ENCODE results near the gene MELTF. TPM values are rescaled to one million over a fixed set of nuclear protein-coding genes. Genes with fewer than 3 reads are reported as not detected.

MELTF gene
- total RNA-seq, 1 donor from 2014 or later, result 61.5 TPM

- Mint-ChIP-seq H3K4me3 (peak overlapping the region; percentile 83), H3K4me1 (peaks cover 21% of the 10 kb centered on the region), H3K27me3 (no peaks in the 10 kb centered on the region), H3K9me3 (no peaks in the 10 kb centered on the region), H3K36me3 (ENCODE audit: low read depth) (no peaks in the 10 kb centered on the region), H3K27ac (peak overlapping the region; percentile 70)
- ChIA-PET CTCF (interaction anchor here (1.1 to 5.4 kb wide), 3 partner anchors 51 to 153 kb away, joined by 3 to 65 read pairs (median 3); no protein-coding TSS in a partner anchor), POLR2A (interaction anchor here (0.6 kb wide), 1 partner anchor 682 kb away, joined by 5 read pairs; no protein-coding TSS in a partner anchor)
- intact Hi-C loops (cut with micrococcal nuclease), result loop anchor here (1.0 to 10.0 kb wide), 3 partner anchors 132 to 544 kb away; no protein-coding TSS in a partner anchor
- DNase-seq (no peak), ATAC-seq (ENCODE audit: low read depth) (no peak)
- TF ChIP-seq, protein P1, sequence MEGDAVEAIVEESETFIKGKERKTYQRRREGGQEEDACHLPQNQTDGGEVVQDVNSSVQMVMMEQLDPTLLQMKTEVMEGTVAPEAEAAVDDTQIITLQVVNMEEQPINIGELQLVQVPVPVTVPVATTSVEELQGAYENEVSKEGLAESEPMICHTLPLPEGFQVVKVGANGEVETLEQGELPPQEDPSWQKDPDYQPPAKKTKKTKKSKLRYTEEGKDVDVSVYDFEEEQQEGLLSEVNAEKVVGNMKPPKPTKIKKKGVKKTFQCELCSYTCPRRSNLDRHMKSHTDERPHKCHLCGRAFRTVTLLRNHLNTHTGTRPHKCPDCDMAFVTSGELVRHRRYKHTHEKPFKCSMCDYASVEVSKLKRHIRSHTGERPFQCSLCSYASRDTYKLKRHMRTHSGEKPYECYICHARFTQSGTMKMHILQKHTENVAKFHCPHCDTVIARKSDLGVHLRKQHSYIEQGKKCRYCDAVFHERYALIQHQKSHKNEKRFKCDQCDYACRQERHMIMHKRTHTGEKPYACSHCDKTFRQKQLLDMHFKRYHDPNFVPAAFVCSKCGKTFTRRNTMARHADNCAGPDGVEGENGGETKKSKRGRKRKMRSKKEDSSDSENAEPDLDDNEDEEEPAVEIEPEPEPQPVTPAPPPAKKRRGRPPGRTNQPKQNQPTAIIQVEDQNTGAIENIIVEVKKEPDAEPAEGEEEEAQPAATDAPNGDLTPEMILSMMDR (IDR thresholded peaks at IDR 0.05), result no peak
Measured at GRCh38 chr3:196970547-196971093, 59.0 kb downstream of the MELTF start.

- H3K27ac Mint-ChIP-seq, result peak overlapping the region; percentile 70
- peak; percentile 73 for ATAC-seq (ENCODE audit: low read depth)
Measured at GRCh38 chr3:196969660-196970546, 59.7 kb downstream of the MELTF start.

GRCh38 chr3:196969134-196969659 lies 60.4 kb downstream of the MELTF start:
- no peak for DNase-seq
- CTCF ChIA-PET, result interaction anchor here (0.7 to 5.4 kb wide), 11 partner anchors 9 to 896 kb away, joined by 3 to 65 read pairs (median 3); partner anchors contain the start of genes NCBP2 and SENP5
- peak; percentile 53 for ATAC-seq (ENCODE audit: low read depth)
- Mint-ChIP-seq H3K27me3 (no peaks in the 10 kb centered on the region), H3K4me1 (peaks cover 29% of the 10 kb centered on the region), H3K36me3 (ENCODE audit: low read depth) (no peaks in the 10 kb centered on the region), H3K4me3 (peak overlapping the region; percentile 83), H3K9me3 (no peaks in the 10 kb centered on the region), H3K27ac (no peak overlapping the region)
- TF ChIP-seq, protein P1 (IDR thresholded peaks at IDR 0.05), result no peak
- intact Hi-C loops (cut with micrococcal nuclease), result loop anchor here (1.0 to 10.0 kb wide), 5 partner anchors 54 to 717 kb away; partner anchors contain the start of genes CEP19, PIGX and SENP5
- POLR2A ChIA-PET, result interaction anchor here (0.5 to 3.2 kb wide), 4 partner anchors 27 to 641 kb away, joined by 4 to 14 read pairs (median 4); partner anchors contain the start of gene NCBP2

More at GRCh38 chr3:196969660-196970546, 59.7 kb downstream of the MELTF start:
- H3K9me3 Mint-ChIP-seq, result no peaks in the 10 kb centered on the region
- no peaks in the 10 kb centered on the region for H3K36me3 Mint-ChIP-seq (ENCODE audit: low read depth)
- H3K4me1 Mint-ChIP-seq, result peaks cover 27% of the 10 kb centered on the region
- intact Hi-C loops (cut with micrococcal nuclease), result loop anchor here (1.0 to 10.0 kb wide), 8 partner anchors 53 to 718 kb away; partner anchors contain the start of genes CEP19, PIGX and SENP5
- TF ChIP-seq, protein P1 (IDR thresholded peaks at IDR 0.05), result peak; percentile 38
- ChIA-PET CTCF (interaction anchor here (0.7 to 5.4 kb wide), 12 partner anchors 8 to 897 kb away, joined by 3 to 65 read pairs (median 3); partner anchors contain the start of genes NCBP2 and SENP5), POLR2A (interaction anchor here (0.5 to 3.2 kb wide), 7 partner anchors 28 to 681 kb away, joined by 3 to 14 read pairs (median 4); partner anchors contain the start of genes NCBP2 and SENP5)
- no peaks in the 10 kb centered on the region for H3K27me3 Mint-ChIP-seq
- H3K4me3 Mint-ChIP-seq, result peak overlapping the region; percentile 83
- peak; percentile 81 for DNase-seq

DNA sequence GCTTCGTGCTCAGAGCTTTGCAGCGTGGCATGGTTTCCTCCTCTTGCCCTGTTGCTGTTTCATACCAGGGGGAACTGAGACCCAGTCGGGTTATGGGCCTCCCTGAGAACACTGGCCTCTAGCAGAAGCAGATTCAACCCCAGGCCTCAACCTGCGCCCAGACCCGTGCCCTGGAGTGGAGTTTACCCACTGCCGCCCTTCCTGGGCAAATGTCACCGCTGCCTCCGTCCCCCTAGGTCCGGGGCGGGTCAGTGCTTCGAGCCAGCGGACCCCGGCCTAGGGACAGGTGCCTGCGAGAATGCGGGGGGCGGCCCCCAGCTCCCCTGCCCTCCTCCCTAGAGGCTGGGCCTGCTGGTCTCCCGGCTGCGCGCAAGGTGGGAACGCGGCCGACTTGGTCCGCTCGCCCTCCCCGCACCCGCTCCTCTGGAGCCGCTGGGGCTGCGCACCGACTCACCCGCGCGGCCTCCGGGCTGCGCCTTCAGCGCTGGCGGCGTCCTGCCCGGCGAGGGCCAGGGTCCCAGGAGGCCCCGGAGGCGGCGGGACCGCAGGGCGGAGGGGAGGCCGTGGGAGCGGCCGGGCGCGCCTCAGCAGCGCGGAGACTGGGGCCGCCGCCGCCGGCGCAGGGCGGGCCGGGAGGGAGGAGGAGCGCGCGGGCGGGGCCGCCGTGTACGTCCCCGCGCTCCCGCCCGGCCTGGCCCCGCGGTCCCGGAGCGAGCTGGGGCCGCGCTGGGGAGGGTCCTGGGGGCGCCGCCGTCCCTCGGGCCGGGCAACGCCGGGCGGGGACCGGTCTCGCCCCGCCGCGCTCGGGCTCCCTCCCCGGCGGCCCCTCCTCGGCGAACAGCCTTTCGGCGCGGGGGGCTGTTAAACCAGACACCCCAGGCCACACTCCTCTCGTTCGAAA lies 61.1 kb downstream of the MELTF start, which contains the start of gene PIGZ:
TSS of gene PIGZ (minus strand) at position 601 of the 901 bp plus-strand sequence. CDS start 16,802 bp downstream, outside the sequence.
- TF ChIP-seq, protein P1 (IDR thresholded peaks at IDR 0.05), result no peak
- no peaks in the 10 kb centered on the region for H3K36me3 Mint-ChIP-seq (ENCODE audit: low read depth)
- H3K27ac Mint-ChIP-seq, result no peak within 1 kb of the TSS

More for the DNA sequence above, 61.1 kb downstream of the MELTF start, which contains the start of gene PIGZ:
- ChIA-PET CTCF (interaction anchor here (1.2 to 5.4 kb wide), 2 partner anchors 10 to 132 kb away, joined by 3 to 65 read pairs; no protein-coding TSS in a partner anchor), POLR2A (interaction anchor here (0.5 to 3.2 kb wide), 4 partner anchors 12 to 336 kb away, joined by 3 to 14 read pairs (median 4); partner anchors contain the start of gene NCBP2)
- Mint-ChIP-seq H3K4me1 (peaks cover 31% of the 10 kb centered on the region), H3K27me3 (no peaks in the 10 kb centered on the region), H3K9me3 (no peaks in the 10 kb centered on the region), H3K4me3 (peak within 1 kb of the TSS; percentile 83)
- DNase-seq, result peak; percentile 60
- ATAC-seq (ENCODE audit: low read depth), result peak; percentile 65
- intact Hi-C loops (cut with micrococcal nuclease), result loop anchor here (1.0 to 10.0 kb wide), 7 partner anchors 26 to 716 kb away; partner anchors contain the start of genes CEP19, NCBP2, PIGX and SENP5

Measured in activated B cell treated with CpG ODN at 0.5 μM for 24 hours (primary cell).